ENCODE results near the gene COPS9.

Gene COPS9

DNA sequence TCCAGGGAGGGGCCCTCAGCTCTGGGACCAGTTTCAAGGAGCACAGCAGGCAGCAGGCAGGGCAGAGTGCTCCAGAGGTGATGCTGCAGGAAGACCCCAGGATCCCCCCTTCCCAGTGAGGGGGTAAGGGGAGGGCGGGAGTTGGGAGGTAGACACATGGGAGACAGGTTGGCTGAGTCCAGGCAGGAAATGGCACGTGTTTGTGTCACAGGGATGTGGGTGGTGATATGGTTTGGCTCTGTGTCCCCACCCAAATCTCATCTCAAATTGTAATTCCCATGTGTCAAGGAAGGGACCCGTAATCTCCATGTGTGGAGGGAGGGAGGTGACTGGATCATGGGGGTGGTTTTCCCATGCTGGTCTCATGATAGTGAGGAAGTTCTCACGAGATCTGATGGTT, 29.6 kb upstream of the COPS9 start:
- DNase-seq = no peak

DNA sequence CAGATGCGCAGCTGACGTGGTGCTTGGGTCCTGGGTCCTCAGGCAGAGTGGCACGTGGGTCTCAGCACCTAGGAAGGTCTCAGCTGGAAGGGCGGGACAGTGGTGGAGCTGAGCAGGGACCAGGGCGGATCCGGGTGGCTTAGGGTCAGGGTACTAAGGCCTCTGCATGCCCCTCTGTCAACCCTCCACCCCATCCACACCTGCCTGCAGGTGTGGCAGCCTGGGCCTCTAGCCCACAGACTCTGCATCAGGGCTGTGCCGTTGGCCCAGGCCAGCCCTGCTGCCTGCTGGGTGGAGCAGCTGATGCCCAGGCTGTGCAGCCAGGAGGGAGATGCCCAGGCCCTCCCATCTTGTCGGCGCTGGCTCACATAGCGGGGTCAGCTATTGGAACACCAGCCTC, 28.9 kb upstream of the COPS9 start:
- no peak for DNase-seq

GRCh38 chr2:240164586-240164985, 28.5 kb upstream of the COPS9 start:
- DNase-seq = no peak

DNA sequence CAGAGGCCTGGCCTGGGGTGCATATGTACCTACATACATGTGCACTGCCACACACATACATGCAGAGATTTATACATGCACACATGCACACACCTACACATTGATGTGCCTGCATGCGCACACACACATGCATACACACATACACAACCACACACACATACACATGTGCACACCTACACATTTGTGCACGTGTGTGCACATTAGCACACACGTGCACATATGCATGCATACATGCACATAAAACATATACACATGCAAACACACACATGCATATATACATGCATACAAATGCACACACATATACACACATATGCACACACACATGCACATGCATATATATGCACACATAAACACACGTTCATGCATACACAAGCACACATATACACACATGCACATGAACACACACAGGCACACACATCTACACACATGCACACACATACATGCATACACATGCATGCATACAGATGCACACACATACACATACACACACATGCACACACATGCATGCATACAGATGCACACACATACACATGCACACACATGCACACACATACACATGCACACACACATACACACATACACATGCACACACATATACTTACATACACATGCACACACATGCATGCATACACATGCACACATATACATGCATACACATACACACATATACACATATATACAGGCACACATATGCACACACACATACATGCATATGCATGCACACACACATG, 27.9 kb upstream of the COPS9 start:
- no peak for DNase-seq

GRCh38 chr2:240162939-240163714, 27.0 kb upstream of the COPS9 start:
- DNase-seq = no peak

DNA sequence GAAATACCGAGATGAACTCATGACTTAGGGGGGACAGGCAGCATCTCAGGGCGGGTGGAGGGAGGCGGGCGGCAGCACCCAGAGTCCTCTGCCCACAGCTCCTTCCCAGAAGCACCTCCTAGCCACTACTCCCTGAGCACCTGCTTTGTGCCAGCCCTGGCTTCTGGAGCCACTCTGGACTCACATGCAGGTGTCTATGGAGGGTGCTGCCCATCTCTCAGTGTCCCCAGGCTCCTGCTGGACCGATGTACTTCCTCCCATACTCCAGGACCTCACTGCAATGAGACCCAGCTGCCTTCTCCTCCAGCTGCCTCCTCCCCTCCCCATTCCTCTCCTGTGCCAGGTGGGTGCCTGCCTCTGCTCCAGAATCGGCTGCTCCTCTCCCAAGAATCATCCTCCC, 26.4 kb upstream of the COPS9 start:
- DNase-seq = no peak

GRCh38 chr2:240162032-240162431, 25.9 kb upstream of the COPS9 start:
- DNase-seq = no peak

DNA sequence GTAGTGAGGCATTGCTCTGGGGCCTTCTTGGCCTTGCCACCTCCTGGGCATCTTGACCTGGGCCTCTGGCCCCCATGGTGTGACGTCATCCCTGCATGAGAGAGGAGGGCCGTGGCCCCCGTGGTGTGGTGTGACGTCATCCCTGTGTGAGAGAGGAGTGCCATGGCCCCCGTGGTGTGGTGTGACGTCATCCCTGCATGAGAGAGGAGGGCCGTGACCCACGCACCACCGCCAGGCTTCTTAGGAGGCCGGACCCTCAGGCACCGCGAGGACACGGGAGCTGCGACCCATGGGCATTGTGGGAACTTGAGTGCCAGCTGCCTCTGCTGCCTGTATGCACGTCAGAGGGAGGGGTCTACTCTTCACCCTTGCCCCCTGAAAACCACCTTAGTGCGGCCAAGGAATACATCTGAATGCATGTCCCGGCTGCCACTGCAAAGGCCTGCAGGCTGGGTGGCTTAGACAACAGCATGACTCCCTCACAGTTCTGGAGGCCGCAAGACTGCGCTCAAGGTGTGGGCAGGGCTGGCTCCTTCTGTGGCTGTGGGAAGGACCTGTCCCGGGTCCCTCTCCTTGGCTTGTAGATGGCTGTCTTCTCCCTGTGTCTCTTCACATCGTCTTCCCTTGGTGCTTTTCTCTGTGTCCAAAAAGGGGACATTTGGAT, 25.1 kb upstream of the COPS9 start:
- no peak for DNase-seq

GRCh38 chr2:240160291-240161086, 24.4 kb upstream of the COPS9 start:
- no peak for DNase-seq

DNA sequence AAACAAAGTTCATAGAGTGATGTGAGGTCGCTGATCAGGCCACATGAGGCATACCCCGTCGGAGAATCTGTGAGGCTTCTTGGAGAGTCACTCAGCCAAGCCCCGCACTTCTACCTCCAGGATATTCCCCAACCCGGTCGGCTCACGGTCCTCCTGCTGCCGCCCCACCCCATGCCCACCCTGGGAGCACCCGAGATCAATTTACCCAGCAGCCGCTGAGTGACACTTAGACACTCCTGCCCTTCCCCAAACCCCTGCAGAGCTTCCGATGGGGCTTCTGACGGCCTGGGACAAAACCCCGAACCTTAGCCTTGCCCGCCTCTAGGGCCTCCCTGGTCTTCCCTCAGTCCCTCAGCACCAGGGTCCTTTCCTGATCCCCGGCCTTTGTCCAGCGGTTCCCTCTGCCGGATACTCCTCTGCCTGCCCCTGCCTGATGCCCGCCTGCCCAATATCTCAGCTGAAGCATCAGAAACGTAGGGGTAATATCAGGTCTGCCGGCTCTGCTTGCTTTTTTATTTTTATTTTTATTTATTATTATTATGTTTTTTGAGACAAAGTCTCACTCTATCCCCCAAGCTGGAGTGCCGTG, 23.2 kb upstream of the COPS9 start:
- DNase-seq = no peak

DNA sequence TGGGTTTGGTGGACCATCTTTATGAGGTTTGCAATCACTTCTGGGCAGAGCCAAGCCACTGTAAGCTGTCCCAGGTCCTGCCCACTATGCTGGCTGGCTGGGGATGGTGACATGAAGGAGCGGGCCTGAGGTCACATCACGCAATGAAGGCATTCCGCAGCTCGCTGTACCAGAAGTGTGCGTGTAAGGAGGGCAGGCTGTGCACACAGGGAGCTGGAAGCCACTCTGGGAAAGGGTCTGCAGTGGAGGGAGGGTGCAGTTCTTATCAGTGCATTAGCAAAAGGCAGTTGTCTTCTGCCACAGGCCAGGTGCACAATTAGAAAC, 21.0 kb upstream of the COPS9 start:
- DNase-seq = no peak

GRCh38 chr2:240156435-240157146, 20.5 kb upstream of the COPS9 start:
- no peak for DNase-seq

- DNase-seq = no peak
Observed at GRCh38 chr2:240155745-240156390, 19.8 kb upstream of the COPS9 start.

DNA sequence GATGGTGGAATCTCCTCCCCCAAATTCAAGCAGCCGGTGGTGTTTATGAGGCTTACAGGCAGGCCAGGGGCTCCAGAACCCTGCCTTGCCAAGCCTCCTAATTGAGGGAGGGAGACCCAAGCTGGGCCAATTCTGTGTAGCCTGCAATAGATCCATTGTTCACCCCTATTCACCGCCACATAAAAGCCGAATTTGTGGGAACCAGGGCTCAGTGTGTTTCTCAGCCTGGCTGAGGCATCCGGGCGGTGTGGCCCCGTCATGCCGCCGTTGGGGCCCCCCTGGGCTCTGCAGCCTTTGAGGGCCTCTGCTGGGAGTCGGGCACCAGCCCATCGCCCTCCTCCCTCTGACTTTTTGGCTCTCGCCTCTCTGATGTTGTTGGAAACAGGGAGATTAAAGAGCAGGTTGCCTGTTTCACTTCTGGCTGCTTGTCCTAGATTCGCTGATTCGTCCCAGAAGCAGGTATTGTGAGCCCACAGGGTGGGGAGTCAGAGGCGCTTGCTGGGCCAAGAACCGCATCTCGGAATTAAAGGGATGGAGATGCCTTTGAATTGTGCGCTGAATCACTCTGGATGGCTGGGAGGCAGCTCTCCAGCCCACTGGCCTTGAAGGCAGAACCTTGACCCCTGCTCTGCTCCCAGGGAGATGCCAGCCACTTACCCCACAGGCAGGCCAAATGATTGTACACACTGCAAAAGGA, 19.1 kb upstream of the COPS9 start:
- DNase-seq = no peak

- no peak for DNase-seq
Observed at GRCh38 chr2:240154606-240155005, 18.5 kb upstream of the COPS9 start.

DNA sequence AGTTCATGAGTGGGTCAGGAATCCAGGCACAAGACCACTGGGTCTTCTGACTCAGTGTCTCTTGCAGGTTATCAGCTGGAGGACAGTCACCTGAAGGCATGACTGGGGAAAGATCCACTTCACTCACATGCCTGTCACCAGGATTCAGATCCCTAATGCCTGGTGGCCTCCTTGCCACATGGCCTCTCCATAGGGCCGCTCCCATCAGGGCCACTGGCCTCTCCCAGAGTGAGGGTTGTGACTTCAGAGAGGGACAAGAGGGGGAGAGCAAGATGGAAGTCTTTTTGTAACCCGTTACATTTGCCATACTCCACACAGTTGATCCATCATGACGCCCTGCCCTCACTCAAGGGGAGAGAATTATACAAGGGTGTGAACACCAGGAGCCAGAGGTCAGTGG, 17.3 kb upstream of the COPS9 start:
- DNase-seq = no peak

- DNase-seq = no peak
Observed at GRCh38 chr2:240151477-240152031, 15.4 kb upstream of the COPS9 start.

GRCh38 chr2:240149943-240150784, 14.1 kb upstream of the COPS9 start:
- DNase-seq = peak in 1 of 2 experiments; percentile 35

GRCh38 chr2:240147911-240148587, 11.9 kb upstream of the COPS9 start:
- DNase-seq = no peak

All from SW 1271 (cell line).